ENCODE measurements around the gene FLACC1.

- TF ChIP-seq GATA2 (IDR thresholded peaks at IDR 0.05; ENCODE audit: low read depth, low read length) (no peak), GATA3 (IDR thresholded peaks at IDR 0.05; ENCODE audit: low read depth, low read length) (no peak)
Measured at GRCh38 chr2:201275990-201276389, 81.2 kb downstream of the FLACC1 start.
